C4-2B (cell line): ENCODE results near the gene TPM1.

Experiments used
- H3K27ac ChIP-seq: fragments of 450-650 bp; 2 replicates; pipeline ENCODE4 v1.5.1; 2017
- ZFX ChIP-seq: fragments of 450-650 bp; IDR thresholded peaks from 2 replicates; pipeline ENCODE4 v1.6.1; 2017
- TF ChIP-seq, protein P1 (sequence below): fragments of 450-650 bp; conservative IDR thresholded peaks from 2 replicates; pipeline ENCODE4 v1.5.1; 2017; ENCODE audit warnings: mild to moderate bottlenecking

The TPM1 gene

DNA sequence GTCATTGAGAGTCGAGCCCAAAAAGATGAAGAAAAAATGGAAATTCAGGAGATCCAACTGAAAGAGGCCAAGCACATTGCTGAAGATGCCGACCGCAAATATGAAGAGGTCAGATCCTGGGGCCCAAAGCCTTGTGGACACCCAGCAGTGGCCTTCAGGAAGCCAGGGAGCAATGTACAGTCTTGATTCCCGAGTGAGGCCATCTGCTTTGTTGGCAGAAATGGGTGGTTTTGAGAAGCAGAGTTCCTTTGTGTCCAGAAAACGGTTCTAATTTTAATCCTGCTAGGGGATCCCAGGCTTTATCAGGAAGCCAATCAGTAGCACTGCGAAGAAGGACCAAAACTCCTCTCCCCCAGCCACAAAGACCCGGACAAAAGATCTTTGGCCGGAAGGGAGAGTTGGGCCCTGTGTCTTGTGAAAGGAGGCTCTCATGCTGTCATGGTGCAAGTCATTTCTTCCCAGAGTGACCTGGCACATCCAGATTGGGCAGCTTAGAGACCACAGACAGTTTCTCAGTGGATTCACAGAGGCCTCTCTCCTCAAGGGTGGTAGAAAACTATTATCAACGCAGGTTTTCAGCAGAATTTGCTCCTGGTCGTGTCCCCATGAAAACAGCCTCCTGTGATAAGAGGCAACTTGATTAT, 17.1 kb downstream of the TPM1 start:
- no peak overlapping the region for H3K27ac ChIP-seq
- no peak for TF ChIP-seq ZFX
- TF ChIP-seq, protein P1, sequence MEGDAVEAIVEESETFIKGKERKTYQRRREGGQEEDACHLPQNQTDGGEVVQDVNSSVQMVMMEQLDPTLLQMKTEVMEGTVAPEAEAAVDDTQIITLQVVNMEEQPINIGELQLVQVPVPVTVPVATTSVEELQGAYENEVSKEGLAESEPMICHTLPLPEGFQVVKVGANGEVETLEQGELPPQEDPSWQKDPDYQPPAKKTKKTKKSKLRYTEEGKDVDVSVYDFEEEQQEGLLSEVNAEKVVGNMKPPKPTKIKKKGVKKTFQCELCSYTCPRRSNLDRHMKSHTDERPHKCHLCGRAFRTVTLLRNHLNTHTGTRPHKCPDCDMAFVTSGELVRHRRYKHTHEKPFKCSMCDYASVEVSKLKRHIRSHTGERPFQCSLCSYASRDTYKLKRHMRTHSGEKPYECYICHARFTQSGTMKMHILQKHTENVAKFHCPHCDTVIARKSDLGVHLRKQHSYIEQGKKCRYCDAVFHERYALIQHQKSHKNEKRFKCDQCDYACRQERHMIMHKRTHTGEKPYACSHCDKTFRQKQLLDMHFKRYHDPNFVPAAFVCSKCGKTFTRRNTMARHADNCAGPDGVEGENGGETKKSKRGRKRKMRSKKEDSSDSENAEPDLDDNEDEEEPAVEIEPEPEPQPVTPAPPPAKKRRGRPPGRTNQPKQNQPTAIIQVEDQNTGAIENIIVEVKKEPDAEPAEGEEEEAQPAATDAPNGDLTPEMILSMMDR: no peak

DNA sequence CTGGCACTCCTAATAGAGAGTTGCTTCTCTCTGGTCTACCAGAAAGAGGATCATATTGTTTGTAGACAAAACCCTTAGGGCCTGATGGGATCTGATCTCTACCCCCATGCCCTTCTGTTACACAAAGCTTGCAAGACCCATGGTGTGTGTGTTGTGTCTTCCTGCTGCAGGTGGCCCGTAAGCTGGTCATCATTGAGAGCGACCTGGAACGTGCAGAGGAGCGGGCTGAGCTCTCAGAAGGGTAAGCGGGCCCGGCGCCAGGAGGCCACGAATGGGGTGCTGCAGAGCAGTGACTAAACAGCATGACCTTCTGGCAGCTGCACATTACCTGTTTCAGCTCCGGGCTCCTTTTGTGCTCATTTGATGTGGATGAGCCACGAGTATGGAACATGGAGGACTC, 18.2 kb downstream of the TPM1 start:
- TF ChIP-seq ZFX: no peak
- TF ChIP-seq, protein P1: no peak
- no peak overlapping the region for H3K27ac ChIP-seq

DNA sequence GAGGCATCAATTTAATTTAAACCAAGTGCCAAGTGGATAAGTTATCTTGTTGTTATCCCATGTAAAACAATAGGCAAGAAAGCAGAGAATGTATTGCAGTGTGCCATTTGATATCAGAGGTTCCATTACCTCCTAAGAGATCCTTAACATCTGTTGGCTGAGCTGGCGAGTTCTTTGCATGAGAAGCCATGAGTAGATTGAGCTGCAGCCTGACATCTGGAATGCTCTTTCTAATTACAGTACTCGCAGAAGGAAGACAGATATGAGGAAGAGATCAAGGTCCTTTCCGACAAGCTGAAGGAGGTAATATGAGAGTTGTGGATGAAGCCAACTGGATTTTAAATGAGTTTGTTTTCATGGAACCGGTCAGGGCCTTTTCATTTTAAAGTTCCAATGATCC, 19.4 kb downstream of the TPM1 start:
- TF ChIP-seq ZFX: no peak
- TF ChIP-seq, protein P1: no peak

DNA sequence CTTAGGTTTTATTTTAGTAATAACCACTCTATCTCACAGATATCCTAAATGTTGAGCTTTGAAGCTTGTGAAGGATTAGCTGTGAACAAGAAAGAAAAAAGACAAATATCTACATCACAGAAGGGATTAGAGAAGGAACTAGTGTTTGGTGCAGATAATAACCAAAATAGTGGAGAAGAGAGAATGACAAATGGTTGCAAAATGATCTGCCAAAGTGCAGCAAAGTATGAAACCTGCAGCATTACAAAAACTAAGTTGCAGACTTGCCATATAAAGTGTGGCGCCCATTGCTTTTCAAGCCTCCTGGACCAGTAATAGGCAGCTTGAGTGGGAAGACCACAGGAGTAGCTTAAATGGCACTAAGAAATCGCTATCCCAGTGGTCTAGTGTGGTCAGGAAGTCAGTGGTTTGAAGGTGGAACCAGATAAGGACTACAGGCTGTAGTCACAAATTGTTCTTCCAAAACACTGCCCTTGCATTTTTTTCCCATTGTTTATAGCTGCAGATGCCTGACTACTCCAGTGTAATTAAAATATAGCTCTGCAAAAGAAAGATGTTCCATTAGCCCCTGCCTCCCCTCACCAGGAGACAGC, 20.7 kb downstream of the TPM1 start:
- H3K27ac ChIP-seq: no peak overlapping the region
- TF ChIP-seq ZFX: no peak
- TF ChIP-seq, protein P1: no peak

More for the DNA sequence above, 19.4 kb downstream of the TPM1 start:
- H3K27ac ChIP-seq: no peak overlapping the region

DNA sequence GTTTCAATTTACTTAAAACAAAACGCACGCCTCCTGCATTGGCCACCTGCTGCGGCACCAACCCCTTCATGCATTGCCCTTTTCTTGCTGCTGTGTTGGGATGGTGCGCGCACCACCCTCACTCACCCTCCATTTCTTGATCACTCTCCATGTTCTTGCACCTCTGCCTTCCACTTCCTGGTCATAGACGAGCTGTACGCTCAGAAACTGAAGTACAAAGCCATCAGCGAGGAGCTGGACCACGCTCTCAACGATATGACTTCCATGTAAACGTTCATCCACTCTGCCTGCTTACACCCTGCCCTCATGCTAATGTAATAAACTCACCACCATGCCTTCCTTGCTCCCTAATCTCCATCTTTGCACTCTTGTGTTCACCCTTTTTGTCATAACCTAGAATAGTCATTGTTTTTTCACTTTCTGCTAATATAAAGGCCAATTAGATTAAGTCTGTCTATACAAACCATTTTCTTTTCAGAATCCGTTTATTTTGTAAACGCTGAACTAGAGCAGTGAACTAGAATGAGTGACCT, 21.4 kb downstream of the TPM1 start:
- TF ChIP-seq, protein P1: no peak
- no peak for TF ChIP-seq ZFX
- no peak overlapping the region for H3K27ac ChIP-seq

DNA sequence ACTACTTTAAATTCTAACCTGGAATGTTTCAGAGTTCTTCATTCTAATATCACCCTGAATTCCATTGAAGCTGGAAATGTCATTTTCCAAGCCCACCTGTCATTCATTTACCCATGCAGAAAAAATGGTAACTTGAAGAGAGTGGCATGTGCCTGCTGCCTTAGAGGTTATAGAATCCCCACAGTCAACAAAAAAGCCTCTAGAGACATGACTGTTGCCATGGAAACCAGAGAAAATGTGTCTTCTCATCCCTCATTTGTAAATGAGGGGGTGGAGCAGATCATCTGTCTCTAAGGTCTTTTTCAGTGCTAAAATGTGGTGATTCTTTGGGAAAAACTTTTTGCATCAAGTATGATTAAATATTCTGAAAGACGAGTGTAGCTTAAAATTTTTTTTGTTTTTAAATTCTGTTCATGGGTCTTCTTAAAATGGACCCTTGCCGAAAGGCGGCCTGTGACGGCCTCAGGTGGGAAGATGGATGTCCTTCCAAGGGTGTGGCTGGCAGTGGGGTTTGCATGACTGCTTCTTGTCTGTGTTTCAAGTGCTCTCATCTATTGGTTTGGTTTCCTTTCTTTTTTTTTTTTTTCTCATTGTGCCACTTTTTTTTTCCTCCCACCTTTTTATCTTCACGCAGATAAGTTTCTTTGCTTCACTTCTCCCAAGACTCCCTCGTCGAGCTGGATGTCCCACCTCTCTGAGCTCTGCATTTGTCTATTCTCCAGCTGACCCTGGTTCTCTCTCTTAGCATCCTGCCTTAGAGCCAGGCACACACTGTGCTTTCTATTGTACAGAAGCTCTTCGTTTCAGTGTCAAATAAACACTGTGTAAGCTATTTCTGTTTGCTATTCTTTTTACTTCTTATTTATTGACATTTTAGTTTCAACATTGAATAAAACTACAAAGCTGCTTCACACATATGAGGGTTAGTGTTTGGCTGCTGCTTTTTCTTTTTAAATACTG, 23.0 kb downstream of the TPM1 start:
- no peak overlapping the region for H3K27ac ChIP-seq
- TF ChIP-seq, protein P1: no peak
- no peak for TF ChIP-seq ZFX

DNA sequence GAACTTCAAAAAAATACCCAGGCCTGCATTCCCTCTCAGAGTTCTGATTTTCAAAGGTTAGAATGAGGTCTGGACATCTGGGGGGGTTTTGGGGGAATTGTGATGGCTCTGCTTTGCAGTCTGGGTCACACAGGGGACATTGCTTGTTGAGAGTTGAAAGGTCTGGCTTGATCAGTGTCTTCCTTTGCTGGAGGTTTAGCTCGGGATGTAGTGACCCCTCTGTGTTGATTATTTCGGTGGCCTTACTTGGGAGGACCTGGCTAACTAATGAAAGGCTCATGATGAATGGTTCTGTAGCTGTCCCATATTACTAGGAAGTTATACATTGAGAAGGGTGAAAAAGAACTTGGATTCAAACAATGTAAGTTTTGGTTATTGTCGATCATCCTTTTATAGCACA, 23.7 kb downstream of the TPM1 start:
- no peak for TF ChIP-seq ZFX
- TF ChIP-seq, protein P1: no peak
- H3K27ac ChIP-seq: no peak overlapping the region
